ENCODE measurements around the gene ARMH1.

ARMH1 gene

GRCh38 chr1:44676484-44677200 lies 2.1 kb downstream of the ARMH1 start:
- no peak overlapping the region for H3K4me3 ChIP-seq (ENCODE audit: low read depth in 1 of 2, low read length in 2 of 2)

GRCh38 chr1:44677201-44677766 lies 2.8 kb downstream of the ARMH1 start:
- TF ChIP-seq EZH2 (IDR thresholded peaks at IDR 0.05; ENCODE audit: borderline replicate concordance, low read depth, low read length, severe bottlenecking), result no peak
- TF ChIP-seq CTCF (IDR thresholded peaks at IDR 0.05; ENCODE audit: borderline replicate concordance, extremely low read depth, low read length, poor library complexity, severe bottlenecking), result peak; percentile 51
- no peaks in the 10 kb centered on the region for H3K79me2 ChIP-seq (ENCODE audit: insufficient read depth, low read length)
- no peak overlapping the region for H3K4me3 ChIP-seq (ENCODE audit: low read depth in 1 of 2, low read length in 2 of 2)
- H3K4me1 ChIP-seq (ENCODE audit: insufficient read depth, low read length), result peaks cover 21% of the 10 kb centered on the region
- peaks cover 3% of the 10 kb centered on the region for H3K27me3 ChIP-seq (ENCODE audit: insufficient read depth, low read length, poor library complexity)
- H3K9me3 ChIP-seq (ENCODE audit: insufficient read depth, low read length, severe bottlenecking), result no peaks in the 10 kb centered on the region
- H4K20me1 ChIP-seq (ENCODE audit: insufficient read depth, low read length), result no peaks in the 10 kb centered on the region
- no peak overlapping the region for H3K9ac ChIP-seq (ENCODE audit: low read depth, low read length)
- ATAC-seq (ENCODE audit: insufficient read depth, low read depth) (no peak), DNase-seq (no peak)
- H3K27ac ChIP-seq (ENCODE audit: low read length), result no peak overlapping the region
- H2AFZ ChIP-seq (ENCODE audit: low read depth, low read length), result no peak overlapping the region
- H3K4me2 ChIP-seq (ENCODE audit: insufficient read depth, low read length), result no peak overlapping the region
- no peaks in the 10 kb centered on the region for H3K36me3 ChIP-seq (ENCODE audit: insufficient read depth, low read length)

More at GRCh38 chr1:44676484-44677200, 2.1 kb downstream of the ARMH1 start:
- H3K4me1 ChIP-seq (ENCODE audit: insufficient read depth, low read length), result peaks cover 21% of the 10 kb centered on the region
- H3K79me2 ChIP-seq (ENCODE audit: insufficient read depth, low read length), result no peaks in the 10 kb centered on the region
- H3K4me2 ChIP-seq (ENCODE audit: insufficient read depth, low read length), result no peak overlapping the region
- no peak for ATAC-seq (ENCODE audit: insufficient read depth, low read depth)
- no peaks in the 10 kb centered on the region for H3K9me3 ChIP-seq (ENCODE audit: insufficient read depth, low read length, severe bottlenecking)
- H3K27ac ChIP-seq (ENCODE audit: low read length), result no peak overlapping the region
- no peak for DNase-seq
- H3K9ac ChIP-seq (ENCODE audit: low read depth, low read length), result no peak overlapping the region
- TF ChIP-seq EZH2 (IDR thresholded peaks at IDR 0.05; ENCODE audit: borderline replicate concordance, low read depth, low read length, severe bottlenecking) (no peak), CTCF (IDR thresholded peaks at IDR 0.05; ENCODE audit: borderline replicate concordance, extremely low read depth, low read length, poor library complexity, severe bottlenecking) (no peak)
- no peaks in the 10 kb centered on the region for H3K36me3 ChIP-seq (ENCODE audit: insufficient read depth, low read length)
- H3K27me3 ChIP-seq (ENCODE audit: insufficient read depth, low read length, poor library complexity), result peaks cover 3% of the 10 kb centered on the region
- no peaks in the 10 kb centered on the region for H4K20me1 ChIP-seq (ENCODE audit: insufficient read depth, low read length)
- no peak overlapping the region for H2AFZ ChIP-seq (ENCODE audit: low read depth, low read length)

- TF ChIP-seq EZH2 (IDR thresholded peaks at IDR 0.05; ENCODE audit: borderline replicate concordance, low read depth, low read length, severe bottlenecking) (no peak), CTCF (IDR thresholded peaks at IDR 0.05; ENCODE audit: borderline replicate concordance, extremely low read depth, low read length, poor library complexity, severe bottlenecking) (no peak)
- Histone ChIP-seq H3K4me1 (ENCODE audit: insufficient read depth, low read length) (peaks cover 20% of the 10 kb centered on the region), H3K79me2 (ENCODE audit: insufficient read depth, low read length) (no peaks in the 10 kb centered on the region)
Observed at GRCh38 chr1:44678120-44678519, 3.6 kb downstream of the ARMH1 start.

More at GRCh38 chr1:44678120-44678519, 3.6 kb downstream of the ARMH1 start:
- ATAC-seq (ENCODE audit: insufficient read depth, low read depth) (no peak), DNase-seq (no peak)
- Histone ChIP-seq H4K20me1 (ENCODE audit: insufficient read depth, low read length) (no peaks in the 10 kb centered on the region), H2AFZ (ENCODE audit: low read depth, low read length) (no peak overlapping the region), H3K4me3 (ENCODE audit: low read depth in 1 of 2, low read length in 2 of 2) (no peak overlapping the region), H3K27ac (ENCODE audit: low read length) (no peak overlapping the region), H3K27me3 (ENCODE audit: insufficient read depth, low read length, poor library complexity) (peaks cover 3% of the 10 kb centered on the region), H3K9me3 (ENCODE audit: insufficient read depth, low read length, severe bottlenecking) (no peaks in the 10 kb centered on the region), H3K4me2 (ENCODE audit: insufficient read depth, low read length) (no peak overlapping the region), H3K36me3 (ENCODE audit: insufficient read depth, low read length) (no peaks in the 10 kb centered on the region), H3K9ac (ENCODE audit: low read depth, low read length) (no peak overlapping the region)

All from DND-41 (cell line).